HepG2 (cell line): ENCODE results near the gene SETD5. TPM values are rescaled to one million over a fixed set of nuclear protein-coding genes. Genes with fewer than 3 reads are reported as not detected.

Source experiments
- ARID5B ChIP-seq: IDR thresholded peaks from 2 replicates; pipeline ENCODE4 v1.4.0; 2020; ENCODE audit warnings: mild to moderate bottlenecking, missing genetic modification reagents
- DR1 ChIP-seq: sonication (generic); formaldehyde crosslinking; IDR thresholded peaks from 2 replicates; pipeline ENCODE4 v1.8.0; 2021; ENCODE audit warnings: mild to moderate bottlenecking, missing genetic modification reagents, inconsistent platforms
- KLF16 ChIP-seq, 2 experiments: sonication (generic) in 1 of 2; formaldehyde crosslinking in 1 of 2; IDR thresholded peaks; 2 replicates each; pipeline versions ENCODE4 v1.6.1 to v1.8.0; 2016 to 2023; ENCODE audit warnings: missing genetic modification reagents in 2 of 2, missing compliant biosample characterization in 1 of 2
- MEIS2 ChIP-seq: sonication (generic); formaldehyde crosslinking; IDR thresholded peaks from 2 replicates; pipeline ENCODE4 v1.9.0; 2021; ENCODE audit warnings: mild to moderate bottlenecking, missing genetic modification reagents
- MLXIP ChIP-seq: sonication (generic); formaldehyde crosslinking; IDR thresholded peaks from 2 replicates; pipeline ENCODE4 v1.9.0; 2021; ENCODE audit warnings: missing genetic modification reagents, borderline replicate concordance
- MTF1 ChIP-seq: sonication (generic); formaldehyde crosslinking; IDR thresholded peaks from 2 replicates; pipeline ENCODE4 v1.5.0; 2020; ENCODE audit warnings: missing genetic modification reagents
- NBN ChIP-seq: fragments of 450-650 bp; conservative IDR thresholded peaks from 2 replicates; pipeline ENCODE4 v1.6.1; 2017
- REXO4 ChIP-seq: sonication (generic); formaldehyde crosslinking; IDR thresholded peaks from 2 replicates; pipeline ENCODE4 v1.8.0; 2022; ENCODE audit warnings: missing genetic modification reagents, mild to moderate bottlenecking, borderline replicate concordance
- TEF ChIP-seq: sonication (generic); formaldehyde crosslinking; IDR thresholded peaks from 2 replicates; pipeline ENCODE4 v1.5.0; 2020; ENCODE audit warnings: missing genetic modification reagents
- ZBTB21 ChIP-seq: sonication (generic); formaldehyde crosslinking; IDR thresholded peaks from 2 replicates; pipeline ENCODE4 v1.4.0; 2020; ENCODE audit warnings: missing genetic modification reagents
- ZBTB25 ChIP-seq: IDR thresholded peaks from 2 replicates; pipeline ENCODE4 v1.6.1; 2018; ENCODE audit warnings: missing genetic modification reagents
- ZBTB4 ChIP-seq: sonication (generic); formaldehyde crosslinking; IDR thresholded peaks from 2 replicates; pipeline ENCODE4 v1.4.0; 2020; ENCODE audit warnings: missing genetic modification reagents, mild to moderate bottlenecking, borderline replicate concordance
- ZFP62 ChIP-seq: sonication (generic); formaldehyde crosslinking; IDR thresholded peaks from 2 replicates; pipeline ENCODE4 v1.4.0; 2020; ENCODE audit warnings: missing genetic modification reagents
- ZMYM3 ChIP-seq: sonication (generic); formaldehyde crosslinking; IDR thresholded peaks from 2 replicates; pipeline ENCODE4 v1.5.1; 2020; ENCODE audit warnings: mild to moderate bottlenecking, missing genetic modification reagents
- ZNF326 ChIP-seq: sonication (generic); formaldehyde crosslinking; IDR thresholded peaks from 2 replicates; pipeline ENCODE4 v1.4.0; 2020; ENCODE audit warnings: missing genetic modification reagents, borderline replicate concordance
- ZNF775 ChIP-seq: sonication (generic); formaldehyde crosslinking; IDR thresholded peaks from 2 replicates; pipeline ENCODE4 v1.4.0; 2020; ENCODE audit warnings: missing genetic modification reagents, mild to moderate bottlenecking, moderate library complexity, borderline replicate concordance
- polyA plus RNA-seq, 8 experiments: library from polyadenylated mRNA; depleted of rRNA in 3 of 8; stranded (reverse) in 7 of 8; unstranded in 1 of 8; fragments of >200 nt; fragmentation: Illumina TruSeq in 4 of 8; extraction: Trizol in 4 of 8; gene quantifications; 2 replicates each; pipeline versions ENCODE4 v1.2.1 to v1.2.3, GENCODE V29; 2011 to 2016; ENCODE audit warnings: low read depth in 4 of 8, missing spikeins in 1 of 8, mixed read lengths in 1 of 8; ENCODE audit not compliant: insufficient read depth in 1 of 8
- total RNA-seq, 5 experiments: library from RNA; depleted of rRNA; stranded (reverse); fragments of >200 nt; fragmentation: Illumina TruSeq; extraction: Trizol; gene quantifications; 2 replicates each; pipeline ENCODE4 v1.2.3, GENCODE V29; 2016; ENCODE audit warnings: low read depth in 1 of 5

SETD5 gene
- total and polyA plus RNA-seq, 2 of the 13 experiments (the other 11 are each of a cell fraction or from before 2014, with no cell fraction given): 46.8 to 95.8 TPM

GRCh38 chr3:9422712-9423424 is 25.5 kb downstream of the SETD5 start (continued):
- TF ChIP-seq KLF16 (CRISPR knock-in tag; IDR thresholded peaks at IDR 0.05) (peak in 1 of 2 experiments; percentile 87; a peak in 1 of 4 replicates), MEIS2 (CRISPR knock-in tag) (peak; percentile 73), MTF1 (CRISPR knock-in tag) (no peak), DR1 (no peak), ZFP62 (CRISPR knock-in tag) (no peak), ARID5B (peak; percentile 97), MLXIP (CRISPR knock-in tag) (no peak), ZBTB4 (CRISPR knock-in tag) (no peak), ZMYM3 (CRISPR knock-in tag) (peak; percentile 35; the same call in 1 of the 2 replicates), NBN (no peak), TEF (CRISPR knock-in tag) (no peak), ZBTB21 (CRISPR knock-in tag) (no peak), ZBTB25 (CRISPR knock-in tag) (peak; percentile 86), ZNF326 (CRISPR knock-in tag) (no peak), ZNF775 (CRISPR knock-in tag) (no peak), REXO4 (CRISPR knock-in tag) (no peak)
